ENCODE results near the gene IGDCC3. TPM values are rescaled to one million over a fixed set of nuclear protein-coding genes. Genes with fewer than 3 reads are reported as not detected.
"Not testable (repeated sequence)": the region's sequence is repeated elsewhere in the genome, so short reads cannot be mapped to it uniquely, and the experiment has no call there.

Gene IGDCC3
- polyA plus RNA-seq, 3 donors from 2014 or later = not detected

GRCh38 chr15:65400760-65401610 lies 23.2 kb upstream of the IGDCC3 start:
- peak in 2 of 3 donors; percentile 16 to 35 for DNase-seq
- Mint-ChIP-seq H3K9me3 (no peaks in the 10 kb centered on the region), H3K27me3 (ENCODE audit: low read depth in 3 of 3) (peaks cover 9 to 21% (median 10%) of the 10 kb centered on the region in 3 donors), H3K4me1 (peaks cover 0 to 1% of the 10 kb centered on the region in 2 donors), H3K4me3 (no peak overlapping the region), H3K36me3 (no peaks in the 10 kb centered on the region), H3K27ac (no peak overlapping the region)

- Mint-ChIP-seq H3K27me3 (ENCODE audit: low read depth in 3 of 3) (peaks cover 10 to 23% (median 11%) of the 10 kb centered on the region in 3 donors), H3K9me3 (no peaks in the 10 kb centered on the region), H3K4me1 (peaks cover 0 to 1% of the 10 kb centered on the region in 2 donors), H3K27ac (no peak overlapping the region), H3K4me3 (no peak overlapping the region), H3K36me3 (no peaks in the 10 kb centered on the region)
- no peak for DNase-seq
Measured at GRCh38 chr15:65399997-65400396, 22.2 kb upstream of the IGDCC3 start.

DNA sequence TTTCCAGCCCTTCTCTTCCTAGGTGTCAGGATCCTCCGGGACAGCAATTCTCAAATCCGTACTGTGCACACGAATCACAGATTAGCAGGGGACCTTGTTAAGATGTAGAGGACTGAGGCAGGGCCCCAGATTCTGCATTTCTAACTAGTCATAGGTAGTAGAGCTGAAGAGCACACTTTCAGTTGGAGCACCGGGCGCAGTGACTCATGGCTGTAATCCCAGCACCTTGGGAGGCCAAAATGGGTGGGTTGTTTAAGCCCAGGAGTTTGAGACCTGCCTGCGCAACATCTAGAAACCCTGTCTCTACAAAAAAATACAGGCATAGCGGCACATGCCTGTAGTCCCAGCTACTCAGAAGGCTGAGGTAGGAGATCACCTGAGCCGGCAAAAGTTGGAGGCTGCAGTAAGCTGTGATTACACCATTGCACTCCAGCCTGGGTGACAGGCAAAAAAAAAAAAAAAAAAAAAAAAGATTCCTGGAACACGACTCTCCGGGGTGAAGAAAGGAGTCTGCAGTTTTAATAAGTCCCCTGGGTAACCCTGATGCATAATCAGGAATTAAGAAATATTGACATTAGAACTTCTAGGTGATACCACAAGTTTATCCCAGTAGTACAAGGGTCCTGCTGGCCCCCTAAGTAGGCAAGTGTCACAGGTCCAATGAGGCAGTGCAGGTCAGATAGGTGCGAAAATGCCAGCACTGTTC lies 21.4 kb upstream of the IGDCC3 start:
- H3K9me3 Mint-ChIP-seq = no peaks in the 10 kb centered on the region
- no peak for DNase-seq
- no peaks in the 10 kb centered on the region for H3K36me3 Mint-ChIP-seq
- no peak overlapping the region for H3K27ac Mint-ChIP-seq
- H3K4me1 Mint-ChIP-seq = peaks cover 0 to 1% of the 10 kb centered on the region in 2 donors
- no peak overlapping the region for H3K4me3 Mint-ChIP-seq
- H3K27me3 Mint-ChIP-seq (ENCODE audit: low read depth in 3 of 3) = peaks cover 10 to 24% (median 12%) of the 10 kb centered on the region in 3 donors

- not testable (repeated sequence) for DNase-seq, H3K36me3 Mint-ChIP-seq, H3K4me3 Mint-ChIP-seq, H3K4me1 Mint-ChIP-seq, H3K27ac Mint-ChIP-seq, H3K9me3 Mint-ChIP-seq
- peaks cover 10 to 25% (median 12%) of the 10 kb centered on the region in 3 donors for H3K27me3 Mint-ChIP-seq (ENCODE audit: low read depth in 3 of 3)
Measured at GRCh38 chr15:65398486-65398885, 20.7 kb upstream of the IGDCC3 start.

DNA sequence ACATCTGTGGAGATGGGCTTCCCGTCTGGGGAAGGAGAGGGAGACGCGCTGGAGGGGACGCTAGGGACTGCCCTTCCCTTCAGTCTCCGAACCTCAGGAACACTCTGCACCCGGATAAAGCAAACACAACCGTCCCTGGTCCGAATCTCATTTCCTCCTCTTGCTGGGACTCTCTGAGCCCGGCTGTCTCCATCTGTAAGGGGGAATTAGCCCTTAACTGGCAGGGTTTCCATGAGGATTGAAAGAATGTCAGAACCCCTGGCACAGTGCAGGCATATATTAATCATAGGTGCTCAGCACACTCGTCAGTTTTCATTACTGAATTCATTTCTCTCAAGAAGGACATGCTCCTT lies 19.1 kb upstream of the IGDCC3 start:
- DNase-seq = no peak
- no peaks in the 10 kb centered on the region for H3K9me3 Mint-ChIP-seq
- H3K36me3 Mint-ChIP-seq = no peaks in the 10 kb centered on the region
- peak overlapping the region in 2 of 5 donors; percentile 17 to 53 for H3K4me3 Mint-ChIP-seq
- H3K27me3 Mint-ChIP-seq (ENCODE audit: low read depth in 3 of 3) = peaks cover 10 to 23% (median 15%) of the 10 kb centered on the region in 3 donors
- no peak overlapping the region for H3K27ac Mint-ChIP-seq
- peaks cover 0 to 1% of the 10 kb centered on the region in 2 donors for H3K4me1 Mint-ChIP-seq

GRCh38 chr15:65396283-65396964 lies 18.6 kb upstream of the IGDCC3 start:
- Mint-ChIP-seq H3K36me3 (no peaks in the 10 kb centered on the region), H3K9me3 (no peaks in the 10 kb centered on the region), H3K27ac (no peak overlapping the region), H3K27me3 (ENCODE audit: low read depth in 3 of 3) (peaks cover 10 to 23% (median 13%) of the 10 kb centered on the region in 3 donors), H3K4me1 (peaks cover 0 to 1% of the 10 kb centered on the region in 2 donors), H3K4me3 (no peak overlapping the region)
- no peak for DNase-seq

- Mint-ChIP-seq H3K4me3 (no peak overlapping the region), H3K27me3 (ENCODE audit: low read depth in 3 of 3) (peaks cover 13 to 23% (median 13%) of the 10 kb centered on the region in 3 donors), H3K4me1 (peaks cover 0 to 1% of the 10 kb centered on the region in 2 donors), H3K27ac (no peak overlapping the region), H3K36me3 (no peaks in the 10 kb centered on the region), H3K9me3 (no peaks in the 10 kb centered on the region)
- no peak for DNase-seq
Measured at GRCh38 chr15:65395567-65396202, 17.9 kb upstream of the IGDCC3 start.

DNA sequence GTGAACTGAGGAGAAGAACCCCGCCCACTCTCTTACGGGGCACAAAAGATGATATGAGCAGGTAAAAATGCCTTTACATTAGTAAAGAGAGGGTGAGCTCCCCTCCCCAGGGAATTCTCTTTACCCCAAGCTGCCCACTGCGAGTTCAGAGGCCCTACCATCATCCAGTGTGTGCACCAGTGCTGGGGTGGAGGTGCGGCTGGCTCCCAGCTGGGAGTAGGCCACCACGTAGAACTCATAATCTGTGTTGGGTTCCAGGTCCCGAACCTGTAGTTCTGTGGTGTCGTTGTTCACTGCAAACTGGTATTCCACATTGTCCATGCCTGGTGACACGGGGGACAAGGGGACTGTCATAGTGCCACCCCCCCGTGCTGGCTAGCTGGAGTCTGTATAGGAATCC lies 17.1 kb upstream of the IGDCC3 start:
- Mint-ChIP-seq H3K4me3 (no peak overlapping the region), H3K27me3 (ENCODE audit: low read depth in 3 of 3) (peaks cover 12 to 19% (median 13%) of the 10 kb centered on the region in 3 donors)

DNA sequence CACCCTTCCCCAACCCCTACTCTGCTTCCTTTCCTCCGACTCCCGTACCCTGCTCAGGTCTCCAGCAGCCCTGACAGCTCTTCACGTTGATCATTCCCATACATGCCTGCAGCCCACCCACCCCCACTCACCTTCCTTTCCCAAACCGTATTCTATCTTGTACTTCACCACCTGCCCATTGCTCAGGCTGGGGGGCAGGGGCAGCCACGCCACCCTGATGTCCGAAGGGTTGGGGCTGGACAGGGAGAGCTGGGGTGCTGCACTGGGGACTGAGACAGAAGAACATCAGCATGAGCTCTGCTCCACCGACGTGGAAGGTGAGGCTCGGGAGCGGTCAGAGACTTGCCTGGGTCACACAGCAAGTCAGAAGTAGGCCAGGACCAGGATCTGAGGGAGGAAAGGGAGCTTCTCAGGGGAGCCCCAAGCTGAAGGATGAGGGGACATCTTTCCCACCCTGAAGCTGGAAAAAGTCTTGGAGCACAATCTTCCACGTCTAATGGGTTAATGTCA lies 16.5 kb upstream of the IGDCC3 start:
- peak overlapping the region in 1 of 5 donors; percentile 42 for H3K4me3 Mint-ChIP-seq
- H3K4me1 Mint-ChIP-seq = peaks cover 0 to 1% of the 10 kb centered on the region in 2 donors
- no peak overlapping the region for H3K27ac Mint-ChIP-seq
- DNase-seq = no peak
- no peaks in the 10 kb centered on the region for H3K9me3 Mint-ChIP-seq
- H3K36me3 Mint-ChIP-seq = no peaks in the 10 kb centered on the region
- peaks cover 10 to 16% (median 11%) of the 10 kb centered on the region in 3 donors for H3K27me3 Mint-ChIP-seq (ENCODE audit: low read depth in 3 of 3)

More for the DNA sequence above, 17.1 kb upstream of the IGDCC3 start:
- no peaks in the 10 kb centered on the region for H3K36me3 Mint-ChIP-seq
- H3K27ac Mint-ChIP-seq = no peak overlapping the region
- no peak for DNase-seq
- peaks cover 0 to 1% of the 10 kb centered on the region in 2 donors for H3K4me1 Mint-ChIP-seq
- H3K9me3 Mint-ChIP-seq = no peaks in the 10 kb centered on the region

- peaks cover 0 to 1% of the 10 kb centered on the region in 2 donors for H3K4me1 Mint-ChIP-seq
Measured at GRCh38 chr15:65393557-65393956, 15.8 kb upstream of the IGDCC3 start.

DNA sequence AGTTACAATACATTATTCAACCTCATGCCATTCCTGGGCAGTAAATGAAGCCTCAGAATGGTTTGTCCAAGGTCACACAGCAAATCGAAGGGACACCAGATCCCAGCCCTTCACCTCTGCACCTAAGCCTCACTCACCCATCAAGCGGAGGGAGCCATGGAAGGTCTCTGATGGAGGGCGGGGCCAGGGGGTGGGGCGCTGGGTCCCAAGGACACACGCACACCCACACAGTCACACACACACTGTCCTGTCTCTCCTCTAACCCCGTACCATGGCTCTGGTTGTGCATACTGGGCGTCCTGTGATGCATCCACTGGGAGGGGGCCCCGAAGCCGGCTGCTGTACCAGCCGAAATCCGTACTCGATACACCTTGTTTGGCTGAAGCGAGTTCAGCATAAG lies 15.3 kb upstream of the IGDCC3 start:
- no peaks in the 10 kb centered on the region for H3K36me3 Mint-ChIP-seq
- peaks cover 0 to 1% of the 10 kb centered on the region in 2 donors for H3K4me1 Mint-ChIP-seq
- DNase-seq = no peak
- no peak overlapping the region for H3K4me3 Mint-ChIP-seq
- H3K27me3 Mint-ChIP-seq (ENCODE audit: low read depth in 3 of 3) = peaks cover 9 to 14% (median 11%) of the 10 kb centered on the region in 3 donors
- no peak overlapping the region for H3K27ac Mint-ChIP-seq
- no peaks in the 10 kb centered on the region for H3K9me3 Mint-ChIP-seq

More at GRCh38 chr15:65393557-65393956, 15.8 kb upstream of the IGDCC3 start:
- H3K36me3 Mint-ChIP-seq = no peaks in the 10 kb centered on the region
- H3K27ac Mint-ChIP-seq = no peak overlapping the region
- H3K4me3 Mint-ChIP-seq = no peak overlapping the region
- peaks cover 11 to 14% (median 11%) of the 10 kb centered on the region in 3 donors for H3K27me3 Mint-ChIP-seq (ENCODE audit: low read depth in 3 of 3)
- H3K9me3 Mint-ChIP-seq = no peaks in the 10 kb centered on the region
- DNase-seq = no peak

- peaks cover 0 to 1% of the 10 kb centered on the region in 2 donors for H3K4me1 Mint-ChIP-seq
- peaks cover 5 to 11% (median 11%) of the 10 kb centered on the region in 3 donors for H3K27me3 Mint-ChIP-seq (ENCODE audit: low read depth in 3 of 3)
- no peaks in the 10 kb centered on the region for H3K36me3 Mint-ChIP-seq
- no peak overlapping the region for H3K27ac Mint-ChIP-seq
- H3K9me3 Mint-ChIP-seq = no peaks in the 10 kb centered on the region
- no peak for DNase-seq
- no peak overlapping the region for H3K4me3 Mint-ChIP-seq
Measured at GRCh38 chr15:65392368-65392767, 14.6 kb upstream of the IGDCC3 start.

GRCh38 chr15:65391732-65392131 lies 13.9 kb upstream of the IGDCC3 start:
- Mint-ChIP-seq H3K4me1 (no peaks in the 10 kb centered on the region), H3K27me3 (ENCODE audit: low read depth in 3 of 3) (peaks cover 4 to 9% (median 9%) of the 10 kb centered on the region in 3 donors), H3K36me3 (no peaks in the 10 kb centered on the region), H3K9me3 (no peaks in the 10 kb centered on the region), H3K4me3 (no peak overlapping the region), H3K27ac (no peak overlapping the region)
- DNase-seq = no peak

Data from immature natural killer cell (primary cell).